CD14-positive monocyte (primary cell): Measurements from ENCODE around the gene KRT222. TPM values are rescaled to one million over a fixed set of nuclear protein-coding genes. Genes with fewer than 3 reads are reported as not detected.

ENCODE experiments used
- DNase-seq, 3 donors: peaks; one replicate each; pipeline ENCODE4 v3.0.0-alpha.2; 2011 to 2022
- H2AFZ ChIP-seq: 2 replicates; pipeline ENCODE4 v1.6.0; 2012; ENCODE audit warnings: mild to moderate bottlenecking, low read depth, low read length, inconsistent platforms; ENCODE audit not compliant: insufficient read depth, poor library complexity, severe bottlenecking
- H3K27ac ChIP-seq, 2 donors: 1 replicate in 1 of 2; 2 replicates in 1 of 2; pipeline ENCODE4 v1.5.1; 2012 to 2013; ENCODE audit warnings: low read length in 2 of 2, control low read depth in 1 of 2, inconsistent platforms in 1 of 2, low read depth in 1 of 2, mild to moderate bottlenecking in 1 of 2
- H3K27me3 ChIP-seq, 2 donors: one replicate each; pipeline versions ENCODE4 v1.6.0 to v1.6.1; 2011 to 2013; ENCODE audit warnings: low read length in 2 of 2; ENCODE audit not compliant: control insufficient read depth in 2 of 2, insufficient read depth in 2 of 2
- H3K36me3 ChIP-seq, 2 donors: replicated peaks in 1 of 2; 1 replicate in 1 of 2; 2 replicates in 1 of 2; pipeline versions ENCODE4 v1.5.1 to v1.6.1; 2012 to 2013; ENCODE audit warnings: low read length in 2 of 2, control low read depth in 1 of 2, inconsistent platforms in 1 of 2, mild to moderate bottlenecking in 1 of 2; ENCODE audit not compliant: insufficient read depth in 2 of 2, control insufficient read depth in 1 of 2
- H3K4me1 ChIP-seq, 2 donors: 1 replicate in 1 of 2; 2 replicates in 1 of 2; pipeline versions ENCODE4 v1.5.1 to v1.6.1; 2012 to 2013; ENCODE audit warnings: low read length in 2 of 2, control low read depth in 1 of 2, inconsistent platforms in 1 of 2, mild to moderate bottlenecking in 1 of 2, moderate library complexity in 1 of 2; ENCODE audit not compliant: insufficient read depth in 2 of 2, control insufficient read depth in 1 of 2
- H3K4me2 ChIP-seq: replicated peaks from 2 replicates; pipeline ENCODE3; 2012; ENCODE audit warnings: low read length, moderate library complexity, mild to moderate bottlenecking; ENCODE audit not compliant: poor library complexity, severe bottlenecking; ENCODE audit errors: extremely low read depth
- H3K4me3 ChIP-seq, 3 experiments: fragments of 200-600 bp in 1 of 3; sonication (generic) in 1 of 3; replicated peaks in 1 of 3; 1 replicate in 2 of 3; 2 replicates in 1 of 3; pipeline ENCODE4 v1.5.1; 2011 to 2013; ENCODE audit warnings: low read length in 3 of 3, mild to moderate bottlenecking in 3 of 3, control low read depth in 2 of 3, low read depth in 2 of 3, inconsistent platforms in 1 of 3, moderate library complexity in 1 of 3
- H3K79me2 ChIP-seq: 2 replicates; pipeline ENCODE4 v1.6.0; 2012; ENCODE audit warnings: mild to moderate bottlenecking, control low read depth, inconsistent platforms, low read length, moderate library complexity; ENCODE audit not compliant: insufficient read depth
- H3K9ac ChIP-seq: 2 replicates; pipeline ENCODE4 v1.6.0; 2017; ENCODE audit warnings: low read length, mild to moderate bottlenecking; ENCODE audit not compliant: insufficient read depth, poor library complexity, severe bottlenecking
- H3K9me3 ChIP-seq, 2 donors: replicated peaks in 1 of 2; 1 replicate in 1 of 2; 2 replicates in 1 of 2; pipeline versions ENCODE4 v1.5.1 to v1.6.1; 2012 to 2013; ENCODE audit warnings: low read length in 2 of 2, control low read depth in 1 of 2; ENCODE audit not compliant: control insufficient read depth in 1 of 2, insufficient read depth in 1 of 2
- H4K20me1 ChIP-seq: 2 replicates; pipeline ENCODE4 v1.6.0; 2012; ENCODE audit warnings: mild to moderate bottlenecking, low read length, control low read depth, moderate library complexity; ENCODE audit not compliant: insufficient read depth
- H3K27ac Mint-ChIP-seq, 7 donors: one replicate each; pipeline ENCODE4 v1.8.0; 2020; ENCODE audit warnings: mild to moderate bottlenecking in 7 of 7, mixed read lengths in 7 of 7, moderate library complexity in 6 of 7, inconsistent platforms in 2 of 7
- H3K27me3 Mint-ChIP-seq, 3 donors: one replicate each; pipeline ENCODE4 v1.8.0; 2021 to 2022; ENCODE audit warnings: low read depth in 3 of 3, mild to moderate bottlenecking in 3 of 3, mixed read lengths in 3 of 3, moderate library complexity in 3 of 3, inconsistent platforms in 1 of 3
- H3K36me3 Mint-ChIP-seq, 2 donors: one replicate each; pipeline ENCODE4 v1.8.0; 2020; ENCODE audit warnings: mixed read lengths in 2 of 2, inconsistent platforms in 1 of 2, mild to moderate bottlenecking in 1 of 2
- H3K4me1 Mint-ChIP-seq: one replicate; pipeline ENCODE4 v1.8.0; 2020; ENCODE audit warnings: mild to moderate bottlenecking, mixed read lengths
- H3K4me3 Mint-ChIP-seq, 2 donors: one replicate each; pipeline ENCODE4 v1.8.0; 2020; ENCODE audit warnings: mild to moderate bottlenecking in 2 of 2, mixed read lengths in 2 of 2, moderate library complexity in 1 of 2
- H3K9me3 Mint-ChIP-seq, 7 donors: one replicate each; pipeline ENCODE4 v1.8.0; 2020 to 2022; ENCODE audit warnings: mixed read lengths in 7 of 7, mild to moderate bottlenecking in 6 of 7, moderate library complexity in 6 of 7, inconsistent platforms in 2 of 7
- CTCF ChIP-seq: fragments of 200-600 bp; IDR thresholded peaks from one replicate; pipeline ENCODE4 v1.8.0; 2022; ENCODE audit warnings: antibody characterized with exemption, mild to moderate bottlenecking
- WGBS: methylation state at CpG from one replicate; pipeline ENCODE4 v1.1.5; 2013; ENCODE audit warnings: missing lambda C conversion rate; ENCODE audit not compliant: insufficient coverage; 5-methylcytosine and 5-hydroxymethylcytosine counted together
- intact Hi-C, 2 donors: fragments of 100-400 bp; cut with micrococcal nuclease; formaldehyde crosslinking; loops; one replicate each; pipeline versions ENCODE4 v1.15.0 to v1.15.1; 2023
- polyA plus RNA-seq, 3 donors: library from polyadenylated mRNA; depleted of rRNA in 1 of 3; unstranded in 2 of 3; stranded (reverse) in 1 of 3; fragments of 300-500 nt in 2 of 3; fragments of >200 nt in 1 of 3; fragmentation: Illumina TruSeq in 2 of 3; gene quantifications; 1 replicate in 2 of 3; 2 replicates in 1 of 3; pipeline ENCODE4 v1.2.3, GENCODE V29; 2012 to 2021

The KRT222 gene
- polyA plus RNA-seq, 3 donors, result not detected

- H3K4me2 ChIP-seq, result no peak overlapping the region
- no peaks in the 10 kb centered on the region for H4K20me1 ChIP-seq
- H3K27me3 Mint-ChIP-seq, result peaks cover 27 to 48% (median 33%) of the 10 kb centered on the region in 3 donors
- H3K27me3 ChIP-seq, result peaks cover 35 to 40% of the 10 kb centered on the region in 2 donors
- TF ChIP-seq CTCF, result no peak
- no peaks in the 10 kb centered on the region for H3K9me3 ChIP-seq
- H3K4me3 Mint-ChIP-seq, result no peak overlapping the region
- peaks cover 7% of the 10 kb centered on the region for H3K4me1 Mint-ChIP-seq
- no peaks in the 10 kb centered on the region for H3K36me3 Mint-ChIP-seq
- H3K4me1 ChIP-seq, result peaks cover 5% of the 10 kb centered on the region in 2 donors
- H3K9ac ChIP-seq, result no peak overlapping the region
- no peak overlapping the region for H3K27ac Mint-ChIP-seq
- H3K36me3 ChIP-seq, result no peaks in the 10 kb centered on the region
- no peak overlapping the region for H3K4me3 ChIP-seq
- H3K79me2 ChIP-seq, result no peaks in the 10 kb centered on the region
- no CpG with 5 or more reads among the region's 2 CpGs for WGBS
- intact Hi-C loops, result no loop called here
- H3K27ac ChIP-seq, result no peak overlapping the region
- DNase-seq, result no peak
- H3K9me3 Mint-ChIP-seq, result peaks cover 0 to 3% (median 0%) of the 10 kb centered on the region in 7 donors
- no peak overlapping the region for H2AFZ ChIP-seq
Observed at GRCh38 chr17:40672654-40673053, 7.7 kb upstream of the KRT222 start.

GRCh38 chr17:40671282-40671681, 6.3 kb upstream of the KRT222 start:
- DNase-seq, result no peak
- H2AFZ ChIP-seq, result peak overlapping the region; percentile 59
- no peak overlapping the region for H3K27ac Mint-ChIP-seq
- no peaks in the 10 kb centered on the region for H3K79me2 ChIP-seq
- H3K36me3 Mint-ChIP-seq, result no peaks in the 10 kb centered on the region
- H3K9me3 Mint-ChIP-seq, result no peaks in the 10 kb centered on the region
- peaks cover 5% of the 10 kb centered on the region in 2 donors for H3K4me1 ChIP-seq
- H3K9ac ChIP-seq, result no peak overlapping the region
- H3K4me3 Mint-ChIP-seq, result no peak overlapping the region
- no peak overlapping the region for H3K4me3 ChIP-seq
- H3K27ac ChIP-seq, result no peak overlapping the region
- no peaks in the 10 kb centered on the region for H4K20me1 ChIP-seq
- H3K36me3 ChIP-seq, result no peaks in the 10 kb centered on the region
- 30% methylated on average over 2 of the region's 4 CpGs for WGBS
- no peak for TF ChIP-seq CTCF
- intact Hi-C loops, result no loop called here
- H3K4me2 ChIP-seq, result no peak overlapping the region
- H3K9me3 ChIP-seq, result no peaks in the 10 kb centered on the region
- H3K4me1 Mint-ChIP-seq, result peaks cover 7% of the 10 kb centered on the region
- H3K27me3 ChIP-seq, result peaks cover 30 to 32% of the 10 kb centered on the region in 2 donors
- peaks cover 29 to 46% (median 31%) of the 10 kb centered on the region in 3 donors for H3K27me3 Mint-ChIP-seq
